ACC112 (cell line): ENCODE measurements around the gene HUS1B.
"Not testable (repeated sequence)": the region's sequence is repeated elsewhere in the genome, so short reads cannot be mapped to it uniquely, and the experiment has no call there.

Experiments used
- H2AFZ ChIP-seq: fragments of 200-600 bp; sonication (generic); one replicate; pipeline ENCODE4 v1.6.0; 2017; ENCODE audit warnings: antibody characterized with exemption, low read length; ENCODE audit not compliant: unreplicated experiment
- H3K27ac ChIP-seq: fragments of 200-600 bp; sonication (generic); 2 replicates; pipeline ENCODE4 v1.5.1; 2014; ENCODE audit warnings: low read depth, mild to moderate bottlenecking, antibody characterized with exemption, low read length, moderate library complexity
- H3K27me3 ChIP-seq: fragments of 200-600 bp; sonication (generic); 2 replicates; pipeline ENCODE4 v1.6.1; 2014; ENCODE audit warnings: mild to moderate bottlenecking, antibody characterized with exemption, low read length, moderate library complexity, mixed read lengths; ENCODE audit not compliant: insufficient read depth
- H3K36me3 ChIP-seq: fragments of 200-600 bp; sonication (generic); 2 replicates; pipeline ENCODE4 v1.6.1; 2016; ENCODE audit warnings: mild to moderate bottlenecking, antibody characterized with exemption, low read length, moderate library complexity, mixed read lengths; ENCODE audit not compliant: insufficient read depth
- H3K4me1 ChIP-seq: fragments of 200-600 bp; sonication (generic); one replicate; pipeline ENCODE4 v1.6.1; 2016; ENCODE audit warnings: low read length, mixed read lengths; ENCODE audit not compliant: insufficient read depth, unreplicated experiment, control insufficient read depth
- H3K4me3 ChIP-seq: fragments of 200-600 bp; sonication (generic); 2 replicates; pipeline ENCODE4 v1.5.1; 2014; ENCODE audit warnings: mild to moderate bottlenecking, low read depth, low read length
- H3K79me2 ChIP-seq: fragments of 200-600 bp; sonication (generic); one replicate; pipeline ENCODE4 v1.6.0; 2016; ENCODE audit warnings: low read length; ENCODE audit not compliant: control insufficient read depth, unreplicated experiment, insufficient read depth

The HUS1B gene

GRCh38 chr6:656460-657252, at the start of gene HUS1B:
TSS of gene HUS1B (minus strand) at chr6:657100. CDS start at chr6:656944, 156 bp downstream.
- H3K36me3 ChIP-seq = no peaks in the 10 kb centered on the region
- no peak within 1 kb of the TSS for H3K27ac ChIP-seq
- no peak within 1 kb of the TSS for H2AFZ ChIP-seq
- peaks cover 24% of the 10 kb centered on the region for H3K79me2 ChIP-seq
- H3K4me3 ChIP-seq = no peak within 1 kb of the TSS
- H3K27me3 ChIP-seq = no peaks in the 10 kb centered on the region
- peaks cover 4% of the 10 kb centered on the region for H3K4me1 ChIP-seq

GRCh38 chr6:706146-706545, 49.2 kb upstream of the HUS1B start:
- no peaks in the 10 kb centered on the region for H3K79me2 ChIP-seq

DNA sequence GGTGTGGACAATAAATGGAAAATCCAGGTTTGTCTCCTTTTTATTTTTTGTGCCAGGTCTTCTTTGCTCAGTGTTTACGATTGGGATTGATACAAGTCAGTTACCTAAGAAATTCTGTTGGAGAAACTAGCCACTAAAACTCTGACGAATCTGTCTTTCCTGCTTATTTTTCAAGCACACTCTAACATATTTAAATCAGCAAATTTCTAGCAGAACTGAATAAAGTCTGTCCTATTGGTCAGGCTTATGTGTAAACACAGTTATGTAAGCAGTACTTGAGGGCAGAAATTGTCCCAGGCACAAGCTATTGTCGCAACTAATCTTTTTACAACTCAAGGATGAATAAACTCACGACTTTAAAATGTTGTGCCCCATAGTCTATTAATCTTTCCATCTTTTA, 48.1 kb upstream of the HUS1B start:
- Histone ChIP-seq H3K79me2 (no peaks in the 10 kb centered on the region), H2AFZ (no peak overlapping the region), H3K4me1 (peaks cover 7% of the 10 kb centered on the region), H3K4me3 (no peak overlapping the region), H3K36me3 (no peaks in the 10 kb centered on the region), H3K27me3 (no peaks in the 10 kb centered on the region), H3K27ac (no peak overlapping the region)

More at GRCh38 chr6:706146-706545, 49.2 kb upstream of the HUS1B start:
- Histone ChIP-seq H3K36me3 (no peaks in the 10 kb centered on the region), H2AFZ (no peak overlapping the region), H3K4me1 (peaks cover 11% of the 10 kb centered on the region), H3K4me3 (no peak overlapping the region), H3K27ac (no peak overlapping the region), H3K27me3 (no peaks in the 10 kb centered on the region)

DNA sequence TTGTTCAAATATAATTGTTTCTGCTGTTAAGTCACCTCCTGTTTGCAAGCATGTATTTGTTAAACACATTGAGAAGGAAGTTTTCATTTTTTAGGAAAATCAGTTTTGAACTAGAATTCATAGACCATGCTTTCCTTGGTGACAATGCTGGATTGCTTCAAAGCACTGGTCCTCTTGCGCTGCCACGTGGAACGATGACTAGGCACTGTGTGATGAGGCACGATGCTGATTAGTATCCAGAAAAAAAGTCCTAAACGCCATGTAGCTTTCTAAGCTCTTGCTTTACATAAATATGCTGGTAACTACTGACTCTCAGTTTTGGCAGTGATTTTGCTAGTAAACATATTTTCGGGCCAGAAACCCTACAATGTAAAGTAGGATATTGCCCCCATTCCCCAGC, 47.1 kb upstream of the HUS1B start:
- no peaks in the 10 kb centered on the region for H3K36me3 ChIP-seq
- no peaks in the 10 kb centered on the region for H3K79me2 ChIP-seq
- no peak overlapping the region for H2AFZ ChIP-seq
- no peak overlapping the region for H3K4me3 ChIP-seq
- H3K27me3 ChIP-seq = no peaks in the 10 kb centered on the region
- peaks cover 7% of the 10 kb centered on the region for H3K4me1 ChIP-seq
- no peak overlapping the region for H3K27ac ChIP-seq

GRCh38 chr6:703552-703951, 46.7 kb upstream of the HUS1B start:
- H3K79me2 ChIP-seq = no peaks in the 10 kb centered on the region
- H3K4me3 ChIP-seq = no peak overlapping the region
- no peak overlapping the region for H2AFZ ChIP-seq
- peaks cover 7% of the 10 kb centered on the region for H3K4me1 ChIP-seq
- no peak overlapping the region for H3K27ac ChIP-seq
- H3K36me3 ChIP-seq = no peaks in the 10 kb centered on the region
- H3K27me3 ChIP-seq = no peaks in the 10 kb centered on the region

GRCh38 chr6:701700-702479, 45.0 kb upstream of the HUS1B start:
- H3K4me1 ChIP-seq = peaks cover 7% of the 10 kb centered on the region
- H3K79me2 ChIP-seq = no peaks in the 10 kb centered on the region
- H2AFZ ChIP-seq = no peak overlapping the region
- H3K36me3 ChIP-seq = no peaks in the 10 kb centered on the region
- no peak overlapping the region for H3K4me3 ChIP-seq
- no peaks in the 10 kb centered on the region for H3K27me3 ChIP-seq
- no peak overlapping the region for H3K27ac ChIP-seq

- Histone ChIP-seq H3K4me1 (peaks cover 2% of the 10 kb centered on the region), H2AFZ (no peak overlapping the region), H3K27me3 (no peaks in the 10 kb centered on the region), H3K79me2 (no peaks in the 10 kb centered on the region), H3K27ac (no peak overlapping the region), H3K36me3 (no peaks in the 10 kb centered on the region), H3K4me3 (no peak overlapping the region)
Observed at GRCh38 chr6:701215-701614, 44.3 kb upstream of the HUS1B start.

DNA sequence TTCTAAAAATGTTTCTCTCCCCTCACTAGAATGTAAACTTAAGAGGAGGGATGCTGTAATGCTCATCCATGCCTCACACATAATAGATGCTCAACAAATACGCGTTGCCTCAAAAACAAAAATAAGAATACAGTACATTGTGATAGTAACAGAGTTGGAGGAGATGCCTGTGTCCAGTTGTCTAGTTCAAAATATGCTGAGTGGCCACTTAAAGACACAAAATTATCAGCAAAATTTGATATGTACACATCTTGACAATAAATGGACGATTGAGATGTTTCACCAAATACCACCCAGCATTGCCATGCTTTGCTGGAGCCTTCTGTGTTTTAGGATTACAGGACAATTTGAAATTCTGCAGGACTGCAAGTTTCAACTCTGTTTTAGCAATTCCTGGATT, 43.6 kb upstream of the HUS1B start:
- Histone ChIP-seq H3K27ac (no peak overlapping the region), H3K36me3 (no peaks in the 10 kb centered on the region), H2AFZ (no peak overlapping the region), H3K27me3 (no peaks in the 10 kb centered on the region), H3K4me1 (no peaks in the 10 kb centered on the region), H3K79me2 (no peaks in the 10 kb centered on the region), H3K4me3 (no peak overlapping the region)

DNA sequence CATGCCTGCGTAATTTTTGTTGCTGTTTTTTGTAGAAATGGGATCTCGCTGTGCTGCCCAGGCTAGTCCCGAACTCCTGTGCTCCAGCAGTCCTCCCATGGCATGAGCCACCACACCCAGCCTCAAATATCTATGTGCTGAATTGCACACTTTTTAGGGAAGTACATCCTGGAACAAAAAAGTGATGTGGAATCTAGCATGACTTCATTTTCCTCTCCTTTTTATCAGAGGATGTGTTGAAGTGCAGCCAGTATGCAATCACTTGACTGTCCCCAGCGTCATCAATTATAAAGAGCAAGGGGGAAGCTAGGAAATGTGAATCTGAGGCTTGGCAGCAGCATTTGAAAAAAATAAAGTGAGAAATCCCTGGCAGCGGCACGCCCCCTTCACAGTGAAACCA, 42.4 kb upstream of the HUS1B start:
- no peak overlapping the region for H2AFZ ChIP-seq
- no peaks in the 10 kb centered on the region for H3K4me1 ChIP-seq
- no peaks in the 10 kb centered on the region for H3K36me3 ChIP-seq

GRCh38 chr6:694431-695126, 37.7 kb upstream of the HUS1B start:
- H3K79me2 ChIP-seq = peaks cover 28% of the 10 kb centered on the region
- peaks cover 14% of the 10 kb centered on the region for H3K4me1 ChIP-seq
- not testable (repeated sequence) for H3K27me3 ChIP-seq, H2AFZ ChIP-seq, H3K27ac ChIP-seq, H3K36me3 ChIP-seq, H3K4me3 ChIP-seq

More for the DNA sequence above, 42.4 kb upstream of the HUS1B start:
- H3K79me2 ChIP-seq = no peaks in the 10 kb centered on the region
- no peak overlapping the region for H3K27ac ChIP-seq
- no peaks in the 10 kb centered on the region for H3K27me3 ChIP-seq
- no peak overlapping the region for H3K4me3 ChIP-seq
